ENCODE results near the gene GAS7. TPM values are rescaled to one million over a fixed set of nuclear protein-coding genes. Genes with fewer than 3 reads are reported as not detected.

GAS7 gene
- total and polyA plus RNA-seq, 2 donors (not counting 1 experiment from before 2014, with no cell fraction given): 3.4 to 13.6 TPM

DNA sequence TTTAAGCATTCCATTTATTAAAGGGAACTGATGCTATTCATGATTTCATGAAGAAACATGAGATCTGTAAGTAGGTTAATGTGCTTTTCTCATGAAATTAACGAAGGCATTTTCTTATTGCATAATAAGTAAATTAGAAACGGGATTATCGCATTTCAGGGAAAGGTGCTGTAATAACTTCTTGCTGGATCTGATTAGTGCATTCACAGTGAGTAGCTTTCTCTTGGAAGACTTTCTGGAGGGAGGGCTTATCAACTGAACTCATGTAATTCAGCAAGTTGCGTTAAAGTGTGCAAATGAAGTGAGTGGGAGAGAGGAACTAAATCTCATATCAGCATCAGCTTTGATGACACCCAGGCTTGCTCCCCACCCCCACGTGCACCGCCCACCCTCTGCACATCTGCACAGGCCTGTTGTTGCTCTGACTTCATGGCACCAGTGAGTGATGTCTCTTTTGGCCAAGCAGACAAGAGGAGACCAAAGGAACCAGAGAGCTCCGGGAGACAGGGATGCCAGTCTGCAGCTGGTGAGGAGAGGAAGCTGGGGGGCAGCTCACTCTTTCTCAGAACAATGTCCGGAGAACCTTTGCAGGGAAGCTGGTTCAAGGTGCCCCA lies 26.3 kb upstream of the GAS7 start:
- Histone ChIP-seq H2AFZ (ENCODE audit: insufficient read depth, low read depth, low read length, poor library complexity, severe bottlenecking) (no peak overlapping the region), H3K36me3 (replicated peaks in 1 of 2; ENCODE audit: control extremely low read depth in 1 of 2, control insufficient read depth in 1 of 2, extremely low read depth in 1 of 2, insufficient read depth in 2 of 2, low read length in 1 of 2) (no peaks in the 10 kb centered on the region), H3K9ac (ENCODE audit: low read length) (no peak overlapping the region), H3K79me2 (ENCODE audit: control insufficient read depth, insufficient read depth, low read length) (no peaks in the 10 kb centered on the region), H3K9me3 (ENCODE audit: control extremely low read depth in 1 of 3, control insufficient read depth in 2 of 3, insufficient read depth in 1 of 3, low read length in 2 of 3) (peaks cover 0 to 12% (median 0%) of the 10 kb centered on the region in 3 donors), H3K4me2 (replicated peaks; ENCODE audit: low read depth, low read length, poor library complexity, severe bottlenecking) (no peak overlapping the region), H4K20me1 (ENCODE audit: control insufficient read depth, insufficient read depth, low read length, poor library complexity, severe bottlenecking) (no peaks in the 10 kb centered on the region), H3K4me1 (ENCODE audit: control insufficient read depth in 2 of 2, insufficient read depth in 2 of 2, low read length in 2 of 2) (no peaks in the 10 kb centered on the region), H3K4me3 (ENCODE audit: control extremely low read depth in 1 of 5, extremely low read depth in 1 of 5, insufficient read depth in 1 of 5, low read depth in 2 of 5, low read length in 4 of 5) (no peak overlapping the region), H3K27me3 (replicated peaks in 1 of 4; ENCODE audit: control extremely low read depth in 1 of 4, control insufficient read depth in 3 of 4, insufficient read depth in 4 of 4, low read length in 3 of 4) (no peaks in the 10 kb centered on the region), H3K27ac (ENCODE audit: low read length in 2 of 2) (no peak overlapping the region)
- Mint-ChIP-seq H3K9me3 (ENCODE audit: insufficient read depth) (no peaks in the 10 kb centered on the region), H3K4me3 (no peak overlapping the region), H3K4me1 (peaks cover 2% of the 10 kb centered on the region), H3K27me3 (peaks cover 4% of the 10 kb centered on the region), H3K27ac (no peak overlapping the region)
- intact Hi-C loops (cut with micrococcal nuclease): loop anchor here (5.0 kb wide), 2 partner anchors 182 to 242 kb away; no protein-coding TSS in a partner anchor
- TF ChIP-seq, protein P1, sequence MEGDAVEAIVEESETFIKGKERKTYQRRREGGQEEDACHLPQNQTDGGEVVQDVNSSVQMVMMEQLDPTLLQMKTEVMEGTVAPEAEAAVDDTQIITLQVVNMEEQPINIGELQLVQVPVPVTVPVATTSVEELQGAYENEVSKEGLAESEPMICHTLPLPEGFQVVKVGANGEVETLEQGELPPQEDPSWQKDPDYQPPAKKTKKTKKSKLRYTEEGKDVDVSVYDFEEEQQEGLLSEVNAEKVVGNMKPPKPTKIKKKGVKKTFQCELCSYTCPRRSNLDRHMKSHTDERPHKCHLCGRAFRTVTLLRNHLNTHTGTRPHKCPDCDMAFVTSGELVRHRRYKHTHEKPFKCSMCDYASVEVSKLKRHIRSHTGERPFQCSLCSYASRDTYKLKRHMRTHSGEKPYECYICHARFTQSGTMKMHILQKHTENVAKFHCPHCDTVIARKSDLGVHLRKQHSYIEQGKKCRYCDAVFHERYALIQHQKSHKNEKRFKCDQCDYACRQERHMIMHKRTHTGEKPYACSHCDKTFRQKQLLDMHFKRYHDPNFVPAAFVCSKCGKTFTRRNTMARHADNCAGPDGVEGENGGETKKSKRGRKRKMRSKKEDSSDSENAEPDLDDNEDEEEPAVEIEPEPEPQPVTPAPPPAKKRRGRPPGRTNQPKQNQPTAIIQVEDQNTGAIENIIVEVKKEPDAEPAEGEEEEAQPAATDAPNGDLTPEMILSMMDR (IDR thresholded peaks at IDR 0.05): no peak
- TF ChIP-seq EZH2 (IDR thresholded peaks at IDR 0.05; ENCODE audit: borderline replicate concordance, insufficient read depth, low read depth, low read length, poor library complexity, severe bottlenecking): no peak
- 69% methylated on average over 5 of the region's 8 CpGs for WGBS (ENCODE audit: insufficient coverage)
- DNase-seq (no peak), ATAC-seq (ENCODE audit: low read depth) (no peak)
- POLR2A ChIA-PET: no interaction called here
- CTCF ChIA-PET: interaction anchor here (0.6 to 6.2 kb wide), 12 partner anchors 10 to 300 kb away, joined by 3 to 89 read pairs (median 6); no protein-coding TSS in a partner anchor

DNA sequence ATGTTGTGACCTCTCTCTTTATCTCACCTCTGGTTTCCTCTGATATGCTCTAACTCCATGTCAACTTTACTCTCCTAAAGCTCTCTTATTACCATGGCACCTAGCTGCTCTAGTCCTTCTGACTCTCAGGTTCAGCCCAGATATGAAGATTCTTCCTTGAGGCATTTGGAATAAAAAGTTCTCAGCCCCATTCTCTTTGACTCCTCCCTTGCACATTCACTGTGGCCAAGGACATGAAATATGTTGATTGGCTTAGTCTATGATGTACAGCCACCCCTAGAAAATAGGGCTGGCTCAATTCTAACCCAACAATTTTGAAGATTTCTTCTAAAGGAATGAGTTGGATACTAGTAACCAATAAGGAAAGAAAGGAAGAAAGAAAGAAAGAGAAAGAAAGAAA lies 20.8 kb upstream of the GAS7 start:
- no peaks in the 10 kb centered on the region for H3K4me1 Mint-ChIP-seq
- no peaks in the 10 kb centered on the region for H3K4me1 ChIP-seq (ENCODE audit: control insufficient read depth in 2 of 2, insufficient read depth in 2 of 2, low read length in 2 of 2)
- no peaks in the 10 kb centered on the region for H4K20me1 ChIP-seq (ENCODE audit: control insufficient read depth, insufficient read depth, low read length, poor library complexity, severe bottlenecking)
- H3K9me3 Mint-ChIP-seq (ENCODE audit: insufficient read depth): peaks cover 4% of the 10 kb centered on the region
- H3K4me2 ChIP-seq (replicated peaks; ENCODE audit: low read depth, low read length, poor library complexity, severe bottlenecking): no peak overlapping the region
- ATAC-seq (ENCODE audit: low read depth) (no peak), DNase-seq (no peak)
- H3K27ac Mint-ChIP-seq: no peak overlapping the region
- H3K9me3 ChIP-seq (ENCODE audit: control extremely low read depth in 1 of 3, control insufficient read depth in 2 of 3, insufficient read depth in 1 of 3, low read length in 2 of 3): peaks cover 0 to 20% (median 2%) of the 10 kb centered on the region in 3 donors
- ChIA-PET CTCF (no interaction called here), POLR2A (no interaction called here)
- H3K27me3 ChIP-seq (replicated peaks in 1 of 4; ENCODE audit: control extremely low read depth in 1 of 4, control insufficient read depth in 3 of 4, insufficient read depth in 4 of 4, low read length in 3 of 4): no peaks in the 10 kb centered on the region
- H3K36me3 ChIP-seq (replicated peaks in 1 of 2; ENCODE audit: control extremely low read depth in 1 of 2, control insufficient read depth in 1 of 2, extremely low read depth in 1 of 2, insufficient read depth in 2 of 2, low read length in 1 of 2): no peaks in the 10 kb centered on the region
- H2AFZ ChIP-seq (ENCODE audit: insufficient read depth, low read depth, low read length, poor library complexity, severe bottlenecking): no peak overlapping the region
- peaks cover 9% of the 10 kb centered on the region for H3K27me3 Mint-ChIP-seq
- TF ChIP-seq, protein P1 (IDR thresholded peaks at IDR 0.05): peak; percentile 13
- TF ChIP-seq EZH2 (IDR thresholded peaks at IDR 0.05; ENCODE audit: borderline replicate concordance, insufficient read depth, low read depth, low read length, poor library complexity, severe bottlenecking): no peak
- intact Hi-C loops (cut with micrococcal nuclease): no loop called here
- H3K27ac ChIP-seq (ENCODE audit: low read length in 2 of 2): no peak overlapping the region
- no peak overlapping the region for H3K4me3 Mint-ChIP-seq
- no peak overlapping the region for H3K4me3 ChIP-seq (ENCODE audit: control extremely low read depth in 1 of 5, extremely low read depth in 1 of 5, insufficient read depth in 1 of 5, low read depth in 2 of 5, low read length in 4 of 5)
- no peak overlapping the region for H3K9ac ChIP-seq (ENCODE audit: low read length)
- no peaks in the 10 kb centered on the region for H3K79me2 ChIP-seq (ENCODE audit: control insufficient read depth, insufficient read depth, low read length)

Data from B cell (primary cell).